Osteocyte (in vitro differentiated cells): ENCODE data around the gene ADD2. TPM values are rescaled to one million over a fixed set of nuclear protein-coding genes. Genes with fewer than 3 reads are reported as not detected.

Source experiments
- DNase-seq: peaks from one replicate; pipeline ENCODE4 v3.0.0; 2021; ENCODE audit warnings: mixed read lengths; ENCODE audit not compliant: unreplicated experiment; ENCODE audit errors: extremely low spot score
- H3K27ac Mint-ChIP-seq: one replicate; pipeline ENCODE4 v1.8.0; 2021; ENCODE audit warnings: mild to moderate bottlenecking, mixed read lengths; ENCODE audit not compliant: unreplicated experiment
- H3K27me3 Mint-ChIP-seq: one replicate; pipeline ENCODE4 v1.8.0; 2021; ENCODE audit warnings: mixed read lengths; ENCODE audit not compliant: unreplicated experiment
- H3K36me3 Mint-ChIP-seq: one replicate; pipeline ENCODE4 v1.8.0; 2021; ENCODE audit warnings: mixed read lengths; ENCODE audit not compliant: unreplicated experiment
- H3K4me1 Mint-ChIP-seq: one replicate; pipeline ENCODE4 v1.8.0; 2021; ENCODE audit warnings: mixed read lengths; ENCODE audit not compliant: unreplicated experiment
- H3K4me3 Mint-ChIP-seq: one replicate; pipeline ENCODE4 v1.8.0; 2021; ENCODE audit warnings: mild to moderate bottlenecking, moderate library complexity, mixed read lengths; ENCODE audit not compliant: unreplicated experiment
- H3K9me3 Mint-ChIP-seq: one replicate; pipeline ENCODE4 v1.8.0; 2021; ENCODE audit warnings: mixed read lengths; ENCODE audit not compliant: unreplicated experiment
- CTCF ChIP-seq: fragments of 200-600 bp; sonication (generic); IDR thresholded peaks from 2 replicates; pipeline ENCODE4 v1.5.0; 2021; ENCODE audit warnings: antibody characterized with exemption, mild to moderate bottlenecking, moderate library complexity
- total RNA-seq: library from RNA; stranded (reverse); gene quantifications from 2 replicates; pipeline ENCODE4 v1.2.1, GENCODE V29; 2021

The ADD2 gene
- total RNA-seq, 1 donor from 2014 or later: not detected

- Mint-ChIP-seq H3K4me3 (no peak overlapping the region), H3K27me3 (peaks cover 5% of the 10 kb centered on the region), H3K27ac (no peak overlapping the region), H3K9me3 (no peaks in the 10 kb centered on the region), H3K4me1 (no peaks in the 10 kb centered on the region), H3K36me3 (no peaks in the 10 kb centered on the region)
- DNase-seq: no peak
- no peak for TF ChIP-seq CTCF
Observed at GRCh38 chr2:70690846-70691245, 77.2 kb downstream of the ADD2 start.

- Mint-ChIP-seq H3K27ac (no peak overlapping the region), H3K9me3 (no peaks in the 10 kb centered on the region), H3K36me3 (no peaks in the 10 kb centered on the region), H3K4me3 (no peak overlapping the region), H3K4me1 (no peaks in the 10 kb centered on the region), H3K27me3 (no peaks in the 10 kb centered on the region)
- DNase-seq: no peak
- TF ChIP-seq CTCF: no peak
Observed at GRCh38 chr2:70688427-70688826, 79.6 kb downstream of the ADD2 start.

GRCh38 chr2:70687461-70687795 is 80.6 kb downstream of the ADD2 start:
- Mint-ChIP-seq H3K36me3 (no peaks in the 10 kb centered on the region), H3K27me3 (no peaks in the 10 kb centered on the region), H3K4me1 (no peaks in the 10 kb centered on the region), H3K4me3 (no peak overlapping the region), H3K9me3 (no peaks in the 10 kb centered on the region), H3K27ac (no peak overlapping the region)
- no peak for DNase-seq
- TF ChIP-seq CTCF: no peak

- peak; percentile 8 for TF ChIP-seq CTCF
- no peaks in the 10 kb centered on the region for H3K36me3 Mint-ChIP-seq
- H3K9me3 Mint-ChIP-seq: no peaks in the 10 kb centered on the region
- H3K4me3 Mint-ChIP-seq: no peak overlapping the region
- H3K4me1 Mint-ChIP-seq: no peaks in the 10 kb centered on the region
- H3K27me3 Mint-ChIP-seq: no peaks in the 10 kb centered on the region
- no peak for DNase-seq
- no peak overlapping the region for H3K27ac Mint-ChIP-seq
Observed at GRCh38 chr2:70686577-70687460, 81.2 kb downstream of the ADD2 start.

- Mint-ChIP-seq H3K4me3 (no peak overlapping the region), H3K27me3 (peaks cover 4% of the 10 kb centered on the region), H3K36me3 (no peaks in the 10 kb centered on the region), H3K4me1 (no peaks in the 10 kb centered on the region), H3K27ac (no peak overlapping the region), H3K9me3 (no peaks in the 10 kb centered on the region)
- DNase-seq: no peak
- no peak for TF ChIP-seq CTCF
Observed at GRCh38 chr2:70685771-70686171, 82.2 kb downstream of the ADD2 start.
